ENCODE data around the gene LATS2.

The LATS2 gene

GRCh38 chr13:21089830-21090229 lies 28.4 kb upstream of the LATS2 start:
- H3K9me3 ChIP-seq (ENCODE audit: insufficient read depth, low read length), result no peaks in the 10 kb centered on the region
- TF ChIP-seq CTCF (IDR thresholded peaks at IDR 0.05; ENCODE audit: low read depth, low read length), result no peak
- no peak for TF ChIP-seq EZH2phosphoT487 (IDR thresholded peaks at IDR 0.05; ENCODE audit: low read depth)
- H3K4me2 ChIP-seq (ENCODE audit: low read length), result no peak overlapping the region
- H3K27ac ChIP-seq (ENCODE audit: low read length), result no peak overlapping the region
- H3K4me3 ChIP-seq (ENCODE audit: low read length), result no peak overlapping the region
- H4K20me1 ChIP-seq (ENCODE audit: insufficient read depth, low read length), result no peaks in the 10 kb centered on the region
- H3K36me3 ChIP-seq (replicated peaks; ENCODE audit: low read depth, low read length), result no peaks in the 10 kb centered on the region
- no peak overlapping the region for H3K9ac ChIP-seq (ENCODE audit: low read length)
- H3K4me1 ChIP-seq (ENCODE audit: low read length), result no peaks in the 10 kb centered on the region
- no peak overlapping the region for H2AFZ ChIP-seq (ENCODE audit: low read depth, low read length)
- H3K27me3 ChIP-seq (ENCODE audit: low read depth, low read length), result peaks cover 4% of the 10 kb centered on the region; the same call in 1 of the 2 replicates
- H3K79me2 ChIP-seq (ENCODE audit: low read length), result no peaks in the 10 kb centered on the region

- Histone ChIP-seq H3K36me3 (replicated peaks; ENCODE audit: low read depth, low read length) (no peaks in the 10 kb centered on the region), H2AFZ (ENCODE audit: low read depth, low read length) (no peak overlapping the region), H3K27me3 (ENCODE audit: low read depth, low read length) (peaks cover 4% of the 10 kb centered on the region; the same call in 1 of the 2 replicates), H3K79me2 (ENCODE audit: low read length) (no peaks in the 10 kb centered on the region), H3K9me3 (ENCODE audit: insufficient read depth, low read length) (no peaks in the 10 kb centered on the region), H3K27ac (ENCODE audit: low read length) (no peak overlapping the region), H4K20me1 (ENCODE audit: insufficient read depth, low read length) (no peaks in the 10 kb centered on the region), H3K4me1 (ENCODE audit: low read length) (no peaks in the 10 kb centered on the region), H3K4me3 (ENCODE audit: low read length) (no peak overlapping the region), H3K4me2 (ENCODE audit: low read length) (no peak overlapping the region), H3K9ac (ENCODE audit: low read length) (no peak overlapping the region)
- TF ChIP-seq EZH2phosphoT487 (IDR thresholded peaks at IDR 0.05; ENCODE audit: low read depth), result no peak
- no peak for TF ChIP-seq CTCF (IDR thresholded peaks at IDR 0.05; ENCODE audit: low read depth, low read length)
Observed at GRCh38 chr13:21088534-21088933, 27.1 kb upstream of the LATS2 start.

- H3K9ac ChIP-seq (ENCODE audit: low read length), result no peak overlapping the region
- H4K20me1 ChIP-seq (ENCODE audit: insufficient read depth, low read length), result no peaks in the 10 kb centered on the region
- H3K36me3 ChIP-seq (replicated peaks; ENCODE audit: low read depth, low read length), result no peaks in the 10 kb centered on the region
- H3K79me2 ChIP-seq (ENCODE audit: low read length), result no peaks in the 10 kb centered on the region
- H3K27ac ChIP-seq (ENCODE audit: low read length), result no peak overlapping the region
- H3K9me3 ChIP-seq (ENCODE audit: insufficient read depth, low read length), result no peaks in the 10 kb centered on the region
- no peak for TF ChIP-seq EZH2phosphoT487 (IDR thresholded peaks at IDR 0.05; ENCODE audit: low read depth)
- no peak for TF ChIP-seq CTCF (IDR thresholded peaks at IDR 0.05; ENCODE audit: low read depth, low read length)
- no peak overlapping the region for H3K4me3 ChIP-seq (ENCODE audit: low read length)
- no peaks in the 10 kb centered on the region for H3K4me1 ChIP-seq (ENCODE audit: low read length)
- H3K27me3 ChIP-seq (ENCODE audit: low read depth, low read length), result peaks cover 4% of the 10 kb centered on the region; the same call in 1 of the 2 replicates
- no peak overlapping the region for H2AFZ ChIP-seq (ENCODE audit: low read depth, low read length)
- no peak overlapping the region for H3K4me2 ChIP-seq (ENCODE audit: low read length)
Observed at GRCh38 chr13:21086929-21087328, 25.5 kb upstream of the LATS2 start.

- no peaks in the 10 kb centered on the region for H3K9me3 ChIP-seq (ENCODE audit: insufficient read depth, low read length)
- no peak overlapping the region for H3K4me3 ChIP-seq (ENCODE audit: low read length)
- no peak overlapping the region for H2AFZ ChIP-seq (ENCODE audit: low read depth, low read length)
- H3K27ac ChIP-seq (ENCODE audit: low read length), result no peak overlapping the region
- H3K4me1 ChIP-seq (ENCODE audit: low read length), result no peaks in the 10 kb centered on the region
- no peaks in the 10 kb centered on the region for H3K79me2 ChIP-seq (ENCODE audit: low read length)
- no peak overlapping the region for H3K4me2 ChIP-seq (ENCODE audit: low read length)
- TF ChIP-seq EZH2phosphoT487 (IDR thresholded peaks at IDR 0.05; ENCODE audit: low read depth) (no peak), CTCF (IDR thresholded peaks at IDR 0.05; ENCODE audit: low read depth, low read length) (no peak)
- no peaks in the 10 kb centered on the region for H4K20me1 ChIP-seq (ENCODE audit: insufficient read depth, low read length)
- no peak overlapping the region for H3K9ac ChIP-seq (ENCODE audit: low read length)
- no peaks in the 10 kb centered on the region for H3K36me3 ChIP-seq (replicated peaks; ENCODE audit: low read depth, low read length)
- H3K27me3 ChIP-seq (ENCODE audit: low read depth, low read length), result peaks cover 13% of the 10 kb centered on the region; the same call in 1 of the 2 replicates
Observed at GRCh38 chr13:21081926-21082325, 20.5 kb upstream of the LATS2 start.
